Spleen (tissue), 3 donors: ENCODE results near the gene MAN1C1.

Source experiments
- POLR2A ChIP-seq, 3 donors: fragments of 450-650 bp; IDR thresholded peaks; one replicate each; pipeline ENCODE4 v1.5.1; 2017; ENCODE audit warnings: antibody characterized with exemption in 3 of 3, mild to moderate bottlenecking in 1 of 3
- POLR2AphosphoS5 ChIP-seq, 3 donors: sonication (generic); formaldehyde crosslinking; IDR thresholded peaks; one replicate each; pipeline ENCODE4 v1.5.1; 2017; ENCODE audit warnings: antibody characterized with exemption in 3 of 3

GRCh38 chr1:25787760-25788166, 171.2 kb downstream of the MAN1C1 start:
- TF ChIP-seq POLR2AphosphoS5 (IDR thresholded peaks at IDR 0.05): no peak
- TF ChIP-seq POLR2A (IDR thresholded peaks at IDR 0.05): no peak
